GM23338 (cell line): ENCODE results near the gene RABGAP1L. TPM values are rescaled to one million over a fixed set of nuclear protein-coding genes. Genes with fewer than 3 reads are reported as not detected.

Experiments used
- ATAC-seq: fragments of 200-7000 bp; cut with Tn5 transposase; 3 replicates; pipeline ENCODE4 v1.9.1; 2020
- DNase-seq: peaks from one replicate; pipeline ENCODE4 v3.0.0-alpha.2; 2015; ENCODE audit warnings: low spot score
- H2AFZ ChIP-seq: fragments of 200-600 bp; sonication (generic); 2 replicates; pipeline ENCODE4 v1.8.0; 2016; ENCODE audit warnings: antibody characterized with exemption, mild to moderate bottlenecking, moderate library complexity
- H3F3A ChIP-seq: fragments of 200-600 bp; sonication (generic); replicated peaks from 2 replicates; pipeline ENCODE4 v1.8.0; 2017; ENCODE audit warnings: antibody characterized with exemption, mixed run types, low read depth
- H3K27ac ChIP-seq: fragments of 200-600 bp; sonication (generic); 2 replicates; pipeline ENCODE4 v1.6.1; 2016; ENCODE audit warnings: low read depth
- H3K27me3 ChIP-seq: fragments of 200-600 bp; sonication (generic); 2 replicates; pipeline ENCODE4 v1.8.0; 2016; ENCODE audit warnings: mild to moderate bottlenecking, mixed run types, moderate library complexity; ENCODE audit not compliant: insufficient read depth
- H3K36me3 ChIP-seq: fragments of 200-600 bp; sonication (generic); 2 replicates; pipeline ENCODE4 v1.8.0; 2016; ENCODE audit warnings: mild to moderate bottlenecking; ENCODE audit not compliant: insufficient read depth
- H3K4me1 ChIP-seq: fragments of 200-600 bp; sonication (generic); 2 replicates; pipeline ENCODE4 v1.8.0; 2016; ENCODE audit warnings: mild to moderate bottlenecking, moderate library complexity; ENCODE audit not compliant: insufficient read depth
- H3K4me2 ChIP-seq: fragments of 200-600 bp; sonication (generic); 2 replicates; pipeline ENCODE4 v1.7.1; 2017; ENCODE audit warnings: mixed run types
- H3K4me3 ChIP-seq: fragments of 200-600 bp; sonication (generic); 2 replicates; pipeline ENCODE4 v1.6.1; 2016; ENCODE audit warnings: mixed run types
- H3K79me2 ChIP-seq: fragments of 200-600 bp; sonication (generic); replicated peaks from 2 replicates; pipeline ENCODE4 v1.8.0; 2017; ENCODE audit warnings: mild to moderate bottlenecking; ENCODE audit not compliant: insufficient read depth
- H3K9me2 ChIP-seq: fragments of 200-600 bp; sonication (generic); 2 replicates; pipeline ENCODE4 v1.8.0; 2017; ENCODE audit not compliant: insufficient read depth
- H4K20me1 ChIP-seq: fragments of 200-600 bp; sonication (generic); replicated peaks from 2 replicates; pipeline ENCODE4 v1.8.0; 2017; ENCODE audit warnings: mild to moderate bottlenecking; ENCODE audit not compliant: insufficient read depth
- H3K27ac Mint-ChIP-seq: 2 replicates; pipeline ENCODE4 v1.8.0; 2020; ENCODE audit warnings: inconsistent platforms, mild to moderate bottlenecking, moderate library complexity, mixed read lengths
- H3K27me3 Mint-ChIP-seq: 3 replicates; pipeline ENCODE4 v1.8.0; 2022; ENCODE audit warnings: low read depth, mild to moderate bottlenecking, moderate library complexity, mixed read lengths, inconsistent platforms; ENCODE audit not compliant: insufficient read depth, poor library complexity
- H3K36me3 Mint-ChIP-seq: 3 replicates; pipeline ENCODE4 v1.8.0; 2021; ENCODE audit warnings: low read depth, mild to moderate bottlenecking, inconsistent platforms, moderate library complexity, mixed read lengths
- H3K4me1 Mint-ChIP-seq: 3 replicates; pipeline ENCODE4 v1.8.0; 2020; ENCODE audit warnings: mild to moderate bottlenecking, inconsistent platforms, mixed read lengths
- H3K4me3 Mint-ChIP-seq: 3 replicates; pipeline ENCODE4 v1.8.0; 2021; ENCODE audit warnings: moderate library complexity, mild to moderate bottlenecking, inconsistent platforms, mixed read lengths
- H3K9me3 Mint-ChIP-seq: 3 replicates; pipeline ENCODE4 v1.8.0; 2020; ENCODE audit warnings: moderate library complexity, mild to moderate bottlenecking, inconsistent platforms, mixed read lengths
- CREB1 ChIP-seq: fragments of 250-450 bp; sonication (Bioruptor Pico); IDR thresholded peaks from 2 replicates; pipeline ENCODE4 v1.5.0; 2020; ENCODE audit warnings: low read depth, mild to moderate bottlenecking, moderate library complexity
- CTCF ChIP-seq, 2 experiments: fragments of 200-600 bp in 1 of 2; sonication (generic) in 1 of 2; conservative IDR thresholded peaks; 2 replicates each; pipeline versions ENCODE4 v1.5.1 to v1.6.1; 2016 to 2017; ENCODE audit warnings: antibody characterized with exemption in 2 of 2, low read depth in 2 of 2, mild to moderate bottlenecking in 2 of 2, moderate library complexity in 1 of 2
- EZH2 ChIP-seq: fragments of 200-600 bp; sonication (generic); IDR thresholded peaks from one replicate; pipeline ENCODE4 v1.8.0; 2017; ENCODE audit warnings: antibody characterized with exemption, mild to moderate bottlenecking, low read depth; ENCODE audit not compliant: unreplicated experiment
- EZH2phosphoT487 ChIP-seq: fragments of 200-600 bp; sonication (generic); IDR thresholded peaks from one replicate; pipeline ENCODE4 v1.8.1; 2018; ENCODE audit warnings: antibody characterized with exemption; ENCODE audit not compliant: unreplicated experiment
- JUNB ChIP-seq: IDR thresholded peaks from one replicate; pipeline ENCODE4 v1.6.1; 2016; ENCODE audit warnings: antibody characterized with exemption; ENCODE audit not compliant: unreplicated experiment
- NANOG ChIP-seq: IDR thresholded peaks from 2 replicates; pipeline ENCODE4 v1.6.1; 2016; ENCODE audit warnings: antibody characterized with exemption, borderline replicate concordance
- POLR2AphosphoS5 ChIP-seq: IDR thresholded peaks from 2 replicates; pipeline ENCODE4 v1.6.1; 2016; ENCODE audit warnings: antibody characterized with exemption, low read depth
- ZNF114 ChIP-seq: fragments of 250-450 bp; sonication (Bioruptor Pico); IDR thresholded peaks from 2 replicates; pipeline ENCODE4 v1.5.0; 2020; ENCODE audit warnings: mild to moderate bottlenecking, moderate library complexity
- ZNF331 ChIP-seq: fragments of 250-450 bp; sonication (Bioruptor Pico); IDR thresholded peaks from 2 replicates; pipeline ENCODE4 v1.5.0; 2020; ENCODE audit warnings: low read depth, mild to moderate bottlenecking, moderate library complexity
- ZNF462 ChIP-seq: fragments of 250-450 bp; sonication (Bioruptor Pico); IDR thresholded peaks from 2 replicates; pipeline ENCODE4 v1.5.0; 2020; ENCODE audit warnings: mild to moderate bottlenecking, moderate library complexity
- polyA plus RNA-seq: library from polyadenylated mRNA; unstranded; fragments of >200 nt; fragmentation: Nextera tagmentation; extraction: Ambion mirVana; gene quantifications from 2 replicates; pipeline ENCODE4 v1.2.1, GENCODE V29; 2016
- total RNA-seq: library from RNA; depleted of rRNA; stranded (reverse); fragments of >200 nt; shearing (Covaris generic); gene quantifications from 2 replicates; pipeline ENCODE4 v1.2.3, GENCODE V29; 2014
- TF ChIP-seq, protein P1 (sequence below): IDR thresholded peaks from 2 replicates; pipeline ENCODE4 v1.6.1; 2016; ENCODE audit warnings: antibody characterized with exemption
- TF ChIP-seq, protein P2 (sequence below): IDR thresholded peaks from one replicate; pipeline ENCODE4 v1.6.1; 2018; ENCODE audit warnings: antibody characterized with exemption; ENCODE audit not compliant: unreplicated experiment

RABGAP1L gene
- total and polyA plus RNA-seq, 2 experiments from 2014 or later = 83.2 to 136 TPM

DNA sequence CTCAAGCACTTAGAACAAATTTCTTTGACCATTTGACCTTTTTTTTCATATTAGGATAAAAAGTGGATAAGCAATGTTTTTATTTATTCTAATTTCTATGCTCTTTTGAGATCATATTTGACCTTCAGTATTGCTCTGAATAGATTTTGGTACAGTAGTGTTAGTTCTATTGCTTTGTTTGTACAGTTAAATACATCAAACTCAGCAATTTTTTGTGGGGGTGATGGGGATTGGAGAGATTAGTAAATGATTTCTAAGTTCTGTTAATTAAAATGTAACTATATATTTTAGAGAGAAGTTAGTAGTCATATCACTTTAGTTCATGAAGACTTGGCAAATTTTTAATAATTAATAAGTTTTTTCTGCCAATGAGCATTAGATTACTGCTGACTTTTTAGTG is 286.0 kb downstream of the RABGAP1L start (continued):
- TF ChIP-seq, protein P1, sequence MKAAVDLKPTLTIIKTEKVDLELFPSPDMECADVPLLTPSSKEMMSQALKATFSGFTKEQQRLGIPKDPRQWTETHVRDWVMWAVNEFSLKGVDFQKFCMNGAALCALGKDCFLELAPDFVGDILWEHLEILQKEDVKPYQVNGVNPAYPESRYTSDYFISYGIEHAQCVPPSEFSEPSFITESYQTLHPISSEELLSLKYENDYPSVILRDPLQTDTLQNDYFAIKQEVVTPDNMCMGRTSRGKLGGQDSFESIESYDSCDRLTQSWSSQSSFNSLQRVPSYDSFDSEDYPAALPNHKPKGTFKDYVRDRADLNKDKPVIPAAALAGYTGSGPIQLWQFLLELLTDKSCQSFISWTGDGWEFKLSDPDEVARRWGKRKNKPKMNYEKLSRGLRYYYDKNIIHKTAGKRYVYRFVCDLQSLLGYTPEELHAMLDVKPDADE = no peak
- TF ChIP-seq CREB1 (CRISPR knock-in tag) = no peak
- TF ChIP-seq CTCF (conservative IDR thresholded peaks at IDR 0.05; ENCODE audit: low read depth in 2 of 2) = no peak
- TF ChIP-seq EZH2 = no peak
- no peak for TF ChIP-seq NANOG
- no peak for TF ChIP-seq ZNF331
- TF ChIP-seq POLR2AphosphoS5 = no peak
- TF ChIP-seq EZH2phosphoT487 = no peak

DNA sequence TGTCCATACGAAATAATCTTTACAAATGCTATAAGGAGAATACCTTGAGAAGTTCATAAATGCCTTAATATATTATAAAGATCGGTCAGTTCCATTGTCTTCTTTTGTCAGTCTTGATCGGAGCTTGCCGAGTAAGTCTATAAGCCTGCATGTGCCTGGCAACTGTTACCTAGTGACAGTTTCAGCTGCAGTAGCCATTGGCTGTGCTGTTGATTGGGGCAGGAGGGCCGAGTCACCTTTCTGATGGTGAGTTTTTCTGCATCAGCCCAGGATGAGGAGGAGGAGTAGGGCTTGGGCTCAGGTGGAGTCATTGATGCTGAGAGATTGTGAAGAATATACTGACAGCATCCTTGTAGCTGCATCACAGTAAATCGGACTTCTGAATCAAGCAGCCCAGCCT is 286.5 kb downstream of the RABGAP1L start:
- Histone ChIP-seq H3K4me2 (no peak overlapping the region), H2AFZ (no peak overlapping the region), H3K27ac (no peak overlapping the region), H3K4me3 (no peak overlapping the region), H3K79me2 (no peaks in the 10 kb centered on the region), H4K20me1 (no peaks in the 10 kb centered on the region), H3K9me2 (no peaks in the 10 kb centered on the region), H3K4me1 (0 out of 2 replicates have a peak, but pooled peaks cover 4% of the 10 kb centered on the region), H3F3A (no peaks in the 10 kb centered on the region), H3K36me3 (no peaks in the 10 kb centered on the region), H3K27me3 (no peaks in the 10 kb centered on the region)
- DNase-seq (peak; percentile 63), ATAC-seq (peak; percentile 96)
- H3K4me3 Mint-ChIP-seq = no peak overlapping the region
- H3K27ac Mint-ChIP-seq = no peak overlapping the region
- peaks cover 16% of the 10 kb centered on the region for H3K4me1 Mint-ChIP-seq
- H3K9me3 Mint-ChIP-seq = no peaks in the 10 kb centered on the region
- no peaks in the 10 kb centered on the region for H3K27me3 Mint-ChIP-seq
- H3K36me3 Mint-ChIP-seq = no peaks in the 10 kb centered on the region
- TF ChIP-seq JUNB (no peak), ZNF462 (CRISPR knock-in tag) (no peak), POLR2AphosphoS5 (no peak), ZNF331 (no peak), ZNF114 (no peak)
- TF ChIP-seq, protein P2, sequence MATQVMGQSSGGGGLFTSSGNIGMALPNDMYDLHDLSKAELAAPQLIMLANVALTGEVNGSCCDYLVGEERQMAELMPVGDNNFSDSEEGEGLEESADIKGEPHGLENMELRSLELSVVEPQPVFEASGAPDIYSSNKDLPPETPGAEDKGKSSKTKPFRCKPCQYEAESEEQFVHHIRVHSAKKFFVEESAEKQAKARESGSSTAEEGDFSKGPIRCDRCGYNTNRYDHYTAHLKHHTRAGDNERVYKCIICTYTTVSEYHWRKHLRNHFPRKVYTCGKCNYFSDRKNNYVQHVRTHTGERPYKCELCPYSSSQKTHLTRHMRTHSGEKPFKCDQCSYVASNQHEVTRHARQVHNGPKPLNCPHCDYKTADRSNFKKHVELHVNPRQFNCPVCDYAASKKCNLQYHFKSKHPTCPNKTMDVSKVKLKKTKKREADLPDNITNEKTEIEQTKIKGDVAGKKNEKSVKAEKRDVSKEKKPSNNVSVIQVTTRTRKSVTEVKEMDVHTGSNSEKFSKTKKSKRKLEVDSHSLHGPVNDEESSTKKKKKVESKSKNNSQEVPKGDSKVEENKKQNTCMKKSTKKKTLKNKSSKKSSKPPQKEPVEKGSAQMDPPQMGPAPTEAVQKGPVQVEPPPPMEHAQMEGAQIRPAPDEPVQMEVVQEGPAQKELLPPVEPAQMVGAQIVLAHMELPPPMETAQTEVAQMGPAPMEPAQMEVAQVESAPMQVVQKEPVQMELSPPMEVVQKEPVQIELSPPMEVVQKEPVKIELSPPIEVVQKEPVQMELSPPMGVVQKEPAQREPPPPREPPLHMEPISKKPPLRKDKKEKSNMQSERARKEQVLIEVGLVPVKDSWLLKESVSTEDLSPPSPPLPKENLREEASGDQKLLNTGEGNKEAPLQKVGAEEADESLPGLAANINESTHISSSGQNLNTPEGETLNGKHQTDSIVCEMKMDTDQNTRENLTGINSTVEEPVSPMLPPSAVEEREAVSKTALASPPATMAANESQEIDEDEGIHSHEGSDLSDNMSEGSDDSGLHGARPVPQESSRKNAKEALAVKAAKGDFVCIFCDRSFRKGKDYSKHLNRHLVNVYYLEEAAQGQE = no peak
- TF ChIP-seq, protein P1 = no peak
